Astrocyte of the cerebellum (primary cell): Measurements from ENCODE around the gene WDR1.

Source experiments
- DNase-seq: peaks from one replicate; pipeline ENCODE4 v3.0.0-alpha.2; 2011; ENCODE audit warnings: low read depth
- H3K4me3 ChIP-seq: 2 replicates; pipeline ENCODE4 v1.5.1; 2011; ENCODE audit warnings: mild to moderate bottlenecking, low read depth, low read length, moderate library complexity
- in situ Hi-C: cut with HindIII; loops from 2 replicates; pipeline ENCODE4 v1.10.0; 2017; ENCODE audit warnings: low sequenced_read_pairs
- TF ChIP-seq, protein P1 (sequence below): IDR thresholded peaks from 2 replicates; pipeline ENCODE4 v1.5.1; 2012; ENCODE audit warnings: low read length, low read depth, moderate library complexity, mild to moderate bottlenecking; ENCODE audit errors: missing control alignments

The WDR1 gene, protein sequence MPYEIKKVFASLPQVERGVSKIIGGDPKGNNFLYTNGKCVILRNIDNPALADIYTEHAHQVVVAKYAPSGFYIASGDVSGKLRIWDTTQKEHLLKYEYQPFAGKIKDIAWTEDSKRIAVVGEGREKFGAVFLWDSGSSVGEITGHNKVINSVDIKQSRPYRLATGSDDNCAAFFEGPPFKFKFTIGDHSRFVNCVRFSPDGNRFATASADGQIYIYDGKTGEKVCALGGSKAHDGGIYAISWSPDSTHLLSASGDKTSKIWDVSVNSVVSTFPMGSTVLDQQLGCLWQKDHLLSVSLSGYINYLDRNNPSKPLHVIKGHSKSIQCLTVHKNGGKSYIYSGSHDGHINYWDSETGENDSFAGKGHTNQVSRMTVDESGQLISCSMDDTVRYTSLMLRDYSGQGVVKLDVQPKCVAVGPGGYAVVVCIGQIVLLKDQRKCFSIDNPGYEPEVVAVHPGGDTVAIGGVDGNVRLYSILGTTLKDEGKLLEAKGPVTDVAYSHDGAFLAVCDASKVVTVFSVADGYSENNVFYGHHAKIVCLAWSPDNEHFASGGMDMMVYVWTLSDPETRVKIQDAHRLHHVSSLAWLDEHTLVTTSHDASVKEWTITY

GRCh38 chr4:10116569-10117358, at the start of gene WDR1:
Gene WDR1 (minus strand): TSS chr4:10116799. CDS start chr4:10116666, 133 bp downstream.
- TF ChIP-seq, protein P1, sequence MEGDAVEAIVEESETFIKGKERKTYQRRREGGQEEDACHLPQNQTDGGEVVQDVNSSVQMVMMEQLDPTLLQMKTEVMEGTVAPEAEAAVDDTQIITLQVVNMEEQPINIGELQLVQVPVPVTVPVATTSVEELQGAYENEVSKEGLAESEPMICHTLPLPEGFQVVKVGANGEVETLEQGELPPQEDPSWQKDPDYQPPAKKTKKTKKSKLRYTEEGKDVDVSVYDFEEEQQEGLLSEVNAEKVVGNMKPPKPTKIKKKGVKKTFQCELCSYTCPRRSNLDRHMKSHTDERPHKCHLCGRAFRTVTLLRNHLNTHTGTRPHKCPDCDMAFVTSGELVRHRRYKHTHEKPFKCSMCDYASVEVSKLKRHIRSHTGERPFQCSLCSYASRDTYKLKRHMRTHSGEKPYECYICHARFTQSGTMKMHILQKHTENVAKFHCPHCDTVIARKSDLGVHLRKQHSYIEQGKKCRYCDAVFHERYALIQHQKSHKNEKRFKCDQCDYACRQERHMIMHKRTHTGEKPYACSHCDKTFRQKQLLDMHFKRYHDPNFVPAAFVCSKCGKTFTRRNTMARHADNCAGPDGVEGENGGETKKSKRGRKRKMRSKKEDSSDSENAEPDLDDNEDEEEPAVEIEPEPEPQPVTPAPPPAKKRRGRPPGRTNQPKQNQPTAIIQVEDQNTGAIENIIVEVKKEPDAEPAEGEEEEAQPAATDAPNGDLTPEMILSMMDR, result no peak
- peak within 1 kb of the TSS; percentile 77 for H3K4me3 ChIP-seq
- peak; percentile 91 for DNase-seq
- in situ Hi-C loops, result no loop called here

DNA sequence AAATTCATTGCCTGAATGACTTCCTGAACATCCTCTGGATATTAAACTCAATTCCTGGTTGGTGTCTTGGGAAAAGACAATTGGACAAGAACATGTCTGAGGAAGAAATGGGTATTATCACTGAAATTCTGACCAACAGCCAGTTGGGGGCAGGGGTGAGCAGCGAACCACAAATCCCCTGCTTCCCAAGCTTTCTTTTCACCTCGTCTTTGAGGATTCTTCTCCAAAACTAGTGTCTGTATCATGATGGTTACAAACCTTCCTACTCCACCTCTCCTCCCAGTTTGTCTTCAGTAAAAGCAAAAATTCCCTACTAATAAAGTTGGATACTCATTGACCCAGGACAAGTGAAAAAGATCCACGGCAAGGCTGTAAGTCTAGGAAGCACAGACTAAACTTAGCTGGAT, 48.3 kb upstream of the WDR1 start:
- TF ChIP-seq, protein P1, result peak; percentile 62

DNA sequence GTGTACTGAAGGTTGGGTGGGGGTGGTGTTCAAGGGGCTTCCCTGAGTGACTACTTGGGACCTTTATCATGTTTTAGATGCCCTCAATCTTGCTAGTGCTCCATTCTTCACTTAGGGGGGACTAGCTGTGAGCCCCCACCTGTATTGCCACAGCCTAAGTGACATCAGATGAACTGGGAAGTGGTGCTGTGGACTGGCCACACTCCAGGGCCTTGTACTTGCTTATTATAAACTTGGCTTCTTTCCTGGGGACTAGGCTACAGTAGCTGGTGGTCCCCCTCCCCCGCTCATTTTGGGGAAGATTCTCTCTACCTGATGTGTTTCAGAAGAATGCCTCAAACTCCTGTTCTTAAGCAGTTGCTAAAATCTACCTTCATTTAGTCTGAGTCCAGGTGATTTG, 46.7 kb upstream of the WDR1 start:
- no peak for DNase-seq
- TF ChIP-seq, protein P1, result no peak
- H3K4me3 ChIP-seq, result no peak overlapping the region
- in situ Hi-C loops, result no loop called here

More for the DNA sequence above, 48.3 kb upstream of the WDR1 start:
- no peak for DNase-seq
- in situ Hi-C loops, result loop anchor here (5.0 kb wide), 1 partner anchor 382 kb away; no protein-coding TSS in a partner anchor
- no peak overlapping the region for H3K4me3 ChIP-seq

DNA sequence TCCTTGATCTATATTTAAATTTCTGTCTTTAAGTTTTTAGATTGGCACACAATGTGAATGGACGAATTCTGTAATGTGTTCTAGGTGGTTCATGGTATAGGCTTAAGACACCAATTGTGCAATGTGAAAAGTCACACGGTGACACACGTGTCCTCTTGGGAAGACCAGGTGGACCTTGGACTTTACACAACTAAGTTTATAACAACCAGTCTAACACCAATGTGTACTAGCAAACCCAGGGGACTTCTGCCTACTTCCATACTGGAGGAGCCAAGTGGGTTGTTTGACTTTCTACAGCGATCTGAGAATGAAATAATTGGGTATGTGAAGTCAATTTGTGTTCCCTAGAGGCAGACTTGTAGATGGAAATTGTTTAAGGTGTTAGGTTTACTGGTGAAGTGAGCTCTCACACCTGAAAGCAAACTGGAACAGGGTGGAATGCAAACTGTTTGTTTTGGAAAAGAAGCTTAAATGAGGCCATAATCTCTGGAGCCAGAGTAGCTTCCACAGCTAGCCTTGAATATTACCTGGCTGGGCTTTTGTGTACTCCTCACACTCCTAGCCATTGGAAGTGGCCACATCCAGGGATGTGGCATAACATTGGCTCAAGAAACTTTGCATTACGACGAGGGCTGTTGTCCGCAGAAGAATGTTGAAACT, 45.9 kb upstream of the WDR1 start:
- TF ChIP-seq, protein P1, result no peak
- in situ Hi-C loops, result no loop called here
- DNase-seq, result no peak
- H3K4me3 ChIP-seq, result no peak overlapping the region

- TF ChIP-seq, protein P1, result no peak
- no peak for DNase-seq
- in situ Hi-C loops, result no loop called here
- H3K4me3 ChIP-seq, result no peak overlapping the region
Observed at GRCh38 chr4:10161840-10162239, 45.2 kb upstream of the WDR1 start.

DNA sequence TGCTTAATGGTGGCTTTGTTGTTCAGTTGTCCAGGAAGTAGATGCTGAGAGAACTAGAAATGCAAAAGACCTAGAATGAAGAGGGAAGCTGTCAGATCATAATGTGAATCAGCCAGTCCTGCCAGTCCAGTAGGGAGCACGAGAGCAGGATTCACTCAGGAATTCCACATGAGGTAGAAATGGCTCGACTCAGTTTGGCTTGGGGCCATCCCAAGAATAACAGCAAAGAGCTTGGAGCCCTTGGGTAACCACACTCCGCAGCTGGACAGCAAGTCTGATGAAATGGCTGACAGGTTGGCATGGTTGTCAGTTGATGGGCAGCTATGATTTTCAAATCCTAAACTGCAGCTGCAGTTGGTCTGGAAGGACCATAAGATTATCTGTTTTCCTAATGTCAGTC, 44.5 kb upstream of the WDR1 start:
- TF ChIP-seq, protein P1, result no peak
- no peak overlapping the region for H3K4me3 ChIP-seq
- DNase-seq, result no peak
- in situ Hi-C loops, result no loop called here
